22Rv1 (cell line): ENCODE data around the gene SLC25A24.

Source experiments
- H3K27ac ChIP-seq: fragments of 450-650 bp; 2 replicates; pipeline ENCODE4 v1.5.1; 2017
- CTCF ChIP-seq: fragments of 450-650 bp; IDR thresholded peaks from 2 replicates; pipeline ENCODE4 v1.5.1; 2017; ENCODE audit warnings: mild to moderate bottlenecking
- ZFX ChIP-seq: fragments of 450-650 bp; IDR thresholded peaks from 2 replicates; pipeline ENCODE4 v1.6.1; 2017; ENCODE audit warnings: antibody characterized with exemption, borderline replicate concordance

SLC25A24 gene

GRCh38 chr1:108084866-108085477 lies 115.2 kb downstream of the SLC25A24 start:
- H3K27ac ChIP-seq, result no peak overlapping the region
- TF ChIP-seq CTCF (no peak), ZFX (no peak)
